ENCODE results near the gene ZFP57.

Gene ZFP57

GRCh38 chr6:29627755-29628418, 53.1 kb downstream of the ZFP57 start:
- DNase-seq, result peak in 45 of 56 donors; percentile 16 to 87 (median 63)

DNA sequence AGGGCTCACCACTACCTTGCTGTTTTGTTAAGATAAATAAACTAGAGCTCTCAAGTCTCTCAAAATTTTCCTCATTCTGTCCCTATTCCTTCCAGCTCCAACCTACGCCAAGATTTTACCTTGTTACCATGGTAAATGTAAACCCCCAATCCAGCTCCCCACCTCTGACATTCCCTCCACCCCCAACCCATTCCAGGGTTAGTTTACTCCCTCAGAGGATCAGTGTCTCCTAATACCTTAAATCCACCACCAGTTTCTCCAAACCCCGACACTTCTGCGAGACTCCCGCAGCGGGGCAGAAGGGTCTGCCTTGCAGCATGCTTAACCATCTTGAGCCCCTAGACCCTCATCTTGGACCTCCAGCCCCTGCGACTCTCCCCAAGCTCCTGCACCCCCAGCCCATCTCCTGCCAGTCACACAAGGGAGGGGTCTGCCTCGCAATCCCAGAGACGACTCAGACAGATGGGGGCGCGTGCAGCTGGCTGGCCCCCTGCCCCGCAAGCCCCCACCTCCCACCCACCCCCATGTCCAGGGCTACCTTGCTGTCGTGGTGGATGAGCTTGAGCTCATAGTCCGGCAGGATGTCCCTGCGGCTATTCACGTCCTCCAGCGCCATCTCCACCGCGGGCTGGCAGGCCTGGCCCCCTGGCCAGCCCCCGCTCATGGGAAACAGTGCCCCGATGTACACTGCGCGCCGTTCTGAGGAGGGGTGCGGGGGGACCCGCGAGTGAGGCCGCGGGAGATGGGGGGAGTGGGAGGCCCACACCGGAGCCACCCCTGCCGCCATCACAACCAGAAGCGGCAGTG, 53.8 kb downstream of the ZFP57 start:
- no peak for DNase-seq

GRCh38 chr6:29625337-29625930, 55.5 kb downstream of the ZFP57 start:
- DNase-seq, result no peak

- no peak for DNase-seq
Measured at GRCh38 chr6:29624520-29624961, 56.4 kb downstream of the ZFP57 start.

All from amygdala (tissue), 56 donors.